ENCODE results near the gene GTF2H2. TPM values are rescaled to one million over a fixed set of nuclear protein-coding genes. Genes with fewer than 3 reads are reported as not detected.
"Not testable (repeated sequence)": the region's sequence is repeated elsewhere in the genome, so short reads cannot be mapped to it uniquely, and the experiment has no call there.

Gene GTF2H2
- total RNA-seq, 1 experiment from 2014 or later = 8.4 TPM

- POLR2A ChIA-PET (ENCODE audit: unreplicated experiment); H3K9me3 ChIP-seq (ENCODE audit: low read length); ATAC-seq; H3K4me2 ChIP-seq (ENCODE audit: low read length); H3K4me1 ChIP-seq (ENCODE audit: insufficient read depth, low read length); H2AFZ ChIP-seq (ENCODE audit: low read length); intact Hi-C loops (cut with micrococcal nuclease); H3K9ac ChIP-seq (ENCODE audit: low read length); H3K27ac ChIP-seq (ENCODE audit: low read length); H4K20me1 ChIP-seq (ENCODE audit: low read length); H3K4me3 ChIP-seq (ENCODE audit: low read length); H3K9me2 ChIP-seq (replicated peaks; ENCODE audit: low read length); H3F3A ChIP-seq (ENCODE audit: low read length, unreplicated experiment); H3K36me3 ChIP-seq (ENCODE audit: low read depth, low read length); CTCF ChIA-PET; H3K79me2 ChIP-seq (ENCODE audit: low read length); BruUV-seq (replicated peaks); H3K27me3 ChIP-seq (ENCODE audit: low read length); DNase-seq: not testable (repeated sequence)
Measured at GRCh38 chr5:71088754-71089153, 21.3 kb upstream of the GTF2H2 start.

GRCh38 chr5:71086145-71086544, 18.7 kb upstream of the GTF2H2 start:
- H3K9ac ChIP-seq (ENCODE audit: low read length); POLR2A ChIA-PET (ENCODE audit: unreplicated experiment); DNase-seq; H3F3A ChIP-seq (ENCODE audit: low read length, unreplicated experiment); H3K4me2 ChIP-seq (ENCODE audit: low read length); H3K27me3 ChIP-seq (ENCODE audit: low read length); H3K27ac ChIP-seq (ENCODE audit: low read length); H4K20me1 ChIP-seq (ENCODE audit: low read length); H3K79me2 ChIP-seq (ENCODE audit: low read length); BruUV-seq (replicated peaks); intact Hi-C loops (cut with micrococcal nuclease); H3K4me3 ChIP-seq (ENCODE audit: low read length); H3K9me3 ChIP-seq (ENCODE audit: low read length); H2AFZ ChIP-seq (ENCODE audit: low read length); ATAC-seq; CTCF ChIA-PET; H3K36me3 ChIP-seq (ENCODE audit: low read depth, low read length); H3K9me2 ChIP-seq (replicated peaks; ENCODE audit: low read length); H3K4me1 ChIP-seq (ENCODE audit: insufficient read depth, low read length): not testable (repeated sequence)

GRCh38 chr5:71084280-71085063, 17.0 kb upstream of the GTF2H2 start:
- H3K9ac ChIP-seq (ENCODE audit: low read length); POLR2A ChIA-PET (ENCODE audit: unreplicated experiment); CTCF ChIA-PET; H3K27me3 ChIP-seq (ENCODE audit: low read length); H3K9me3 ChIP-seq (ENCODE audit: low read length); H3K9me2 ChIP-seq (replicated peaks; ENCODE audit: low read length); H3K4me3 ChIP-seq (ENCODE audit: low read length); H3K36me3 ChIP-seq (ENCODE audit: low read depth, low read length); H3K4me2 ChIP-seq (ENCODE audit: low read length); H3K79me2 ChIP-seq (ENCODE audit: low read length); ATAC-seq; intact Hi-C loops (cut with micrococcal nuclease); H4K20me1 ChIP-seq (ENCODE audit: low read length); BruUV-seq (replicated peaks); DNase-seq; H3K27ac ChIP-seq (ENCODE audit: low read length); H2AFZ ChIP-seq (ENCODE audit: low read length); H3K4me1 ChIP-seq (ENCODE audit: insufficient read depth, low read length); H3F3A ChIP-seq (ENCODE audit: low read length, unreplicated experiment): not testable (repeated sequence)

- H3K4me1 ChIP-seq (ENCODE audit: insufficient read depth, low read length); CTCF ChIA-PET; DNase-seq; ATAC-seq; H3K27me3 ChIP-seq (ENCODE audit: low read length); BruUV-seq (replicated peaks); H4K20me1 ChIP-seq (ENCODE audit: low read length); H3K27ac ChIP-seq (ENCODE audit: low read length); H3K9me2 ChIP-seq (replicated peaks; ENCODE audit: low read length); H3F3A ChIP-seq (ENCODE audit: low read length, unreplicated experiment); H3K36me3 ChIP-seq (ENCODE audit: low read depth, low read length); POLR2A ChIA-PET (ENCODE audit: unreplicated experiment); H3K79me2 ChIP-seq (ENCODE audit: low read length); H3K4me2 ChIP-seq (ENCODE audit: low read length); H3K9ac ChIP-seq (ENCODE audit: low read length); H2AFZ ChIP-seq (ENCODE audit: low read length); intact Hi-C loops (cut with micrococcal nuclease); H3K9me3 ChIP-seq (ENCODE audit: low read length); H3K4me3 ChIP-seq (ENCODE audit: low read length): not testable (repeated sequence)
Measured at GRCh38 chr5:71082898-71083297, 15.4 kb upstream of the GTF2H2 start.

- not testable (repeated sequence) for BruUV-seq (replicated peaks)
Measured at GRCh38 chr5:71082340-71082739, 14.9 kb upstream of the GTF2H2 start.

GRCh38 chr5:71061322-71061721, 6.2 kb downstream of the GTF2H2 start:
- H3K4me3 ChIP-seq (ENCODE audit: low read length); H3K27ac ChIP-seq (ENCODE audit: low read length); BruUV-seq (replicated peaks): not testable (repeated sequence)

More at GRCh38 chr5:71082340-71082739, 14.9 kb upstream of the GTF2H2 start:
- DNase-seq; H3K9me2 ChIP-seq (replicated peaks; ENCODE audit: low read length); H2AFZ ChIP-seq (ENCODE audit: low read length); H3K4me2 ChIP-seq (ENCODE audit: low read length); H3K9me3 ChIP-seq (ENCODE audit: low read length); H3K36me3 ChIP-seq (ENCODE audit: low read depth, low read length); H3F3A ChIP-seq (ENCODE audit: low read length, unreplicated experiment); H3K27me3 ChIP-seq (ENCODE audit: low read length); H3K4me1 ChIP-seq (ENCODE audit: insufficient read depth, low read length); ATAC-seq; H3K4me3 ChIP-seq (ENCODE audit: low read length); H4K20me1 ChIP-seq (ENCODE audit: low read length); intact Hi-C loops (cut with micrococcal nuclease); H3K79me2 ChIP-seq (ENCODE audit: low read length); POLR2A ChIA-PET (ENCODE audit: unreplicated experiment); CTCF ChIA-PET; H3K9ac ChIP-seq (ENCODE audit: low read length); H3K27ac ChIP-seq (ENCODE audit: low read length): not testable (repeated sequence)

GRCh38 chr5:71059426-71059825, 8.1 kb downstream of the GTF2H2 start:
- H3F3A ChIP-seq (ENCODE audit: low read length, unreplicated experiment); intact Hi-C loops (cut with micrococcal nuclease); H3K4me2 ChIP-seq (ENCODE audit: low read length); H3K9me2 ChIP-seq (replicated peaks; ENCODE audit: low read length); H3K4me3 ChIP-seq (ENCODE audit: low read length); H4K20me1 ChIP-seq (ENCODE audit: low read length); BruUV-seq (replicated peaks); H3K4me1 ChIP-seq (ENCODE audit: insufficient read depth, low read length); H3K79me2 ChIP-seq (ENCODE audit: low read length); H2AFZ ChIP-seq (ENCODE audit: low read length); DNase-seq; H3K9ac ChIP-seq (ENCODE audit: low read length); H3K27ac ChIP-seq (ENCODE audit: low read length); H3K36me3 ChIP-seq (ENCODE audit: low read depth, low read length); H3K9me3 ChIP-seq (ENCODE audit: low read length); CTCF ChIA-PET; POLR2A ChIA-PET (ENCODE audit: unreplicated experiment); ATAC-seq; H3K27me3 ChIP-seq (ENCODE audit: low read length): not testable (repeated sequence)

More at GRCh38 chr5:71061322-71061721, 6.2 kb downstream of the GTF2H2 start:
- intact Hi-C loops (cut with micrococcal nuclease); H4K20me1 ChIP-seq (ENCODE audit: low read length); H3K36me3 ChIP-seq (ENCODE audit: low read depth, low read length); POLR2A ChIA-PET (ENCODE audit: unreplicated experiment); H3K27me3 ChIP-seq (ENCODE audit: low read length); DNase-seq; H3K9ac ChIP-seq (ENCODE audit: low read length); H3K4me2 ChIP-seq (ENCODE audit: low read length); H3F3A ChIP-seq (ENCODE audit: low read length, unreplicated experiment); H2AFZ ChIP-seq (ENCODE audit: low read length); H3K4me1 ChIP-seq (ENCODE audit: insufficient read depth, low read length); CTCF ChIA-PET; ATAC-seq; H3K9me3 ChIP-seq (ENCODE audit: low read length); H3K79me2 ChIP-seq (ENCODE audit: low read length); H3K9me2 ChIP-seq (replicated peaks; ENCODE audit: low read length): not testable (repeated sequence)

Data from PC-3 (cell line).